ENCODE measurements around the gene PLPP6.
A peak's percentile ranks its signal among the peaks of the same experiment; 100 is the strongest.

- TF ChIP-seq CTCF (conservative IDR thresholded peaks at IDR 0.05; ENCODE audit: low read depth, low read length) (peak; percentile 74), EZH2 (IDR thresholded peaks at IDR 0.05; ENCODE audit: borderline replicate concordance, low read depth, low read length, poor library complexity, severe bottlenecking) (no peak)
Measured at GRCh38 chr9:4640027-4640426, 22.1 kb upstream of the PLPP6 start.
